ENCODE data around the gene KDM1A.
"Not testable (repeated sequence)": the region's sequence is repeated elsewhere in the genome, so short reads cannot be mapped to it uniquely, and the experiment has no call there.

KDM1A gene

DNA sequence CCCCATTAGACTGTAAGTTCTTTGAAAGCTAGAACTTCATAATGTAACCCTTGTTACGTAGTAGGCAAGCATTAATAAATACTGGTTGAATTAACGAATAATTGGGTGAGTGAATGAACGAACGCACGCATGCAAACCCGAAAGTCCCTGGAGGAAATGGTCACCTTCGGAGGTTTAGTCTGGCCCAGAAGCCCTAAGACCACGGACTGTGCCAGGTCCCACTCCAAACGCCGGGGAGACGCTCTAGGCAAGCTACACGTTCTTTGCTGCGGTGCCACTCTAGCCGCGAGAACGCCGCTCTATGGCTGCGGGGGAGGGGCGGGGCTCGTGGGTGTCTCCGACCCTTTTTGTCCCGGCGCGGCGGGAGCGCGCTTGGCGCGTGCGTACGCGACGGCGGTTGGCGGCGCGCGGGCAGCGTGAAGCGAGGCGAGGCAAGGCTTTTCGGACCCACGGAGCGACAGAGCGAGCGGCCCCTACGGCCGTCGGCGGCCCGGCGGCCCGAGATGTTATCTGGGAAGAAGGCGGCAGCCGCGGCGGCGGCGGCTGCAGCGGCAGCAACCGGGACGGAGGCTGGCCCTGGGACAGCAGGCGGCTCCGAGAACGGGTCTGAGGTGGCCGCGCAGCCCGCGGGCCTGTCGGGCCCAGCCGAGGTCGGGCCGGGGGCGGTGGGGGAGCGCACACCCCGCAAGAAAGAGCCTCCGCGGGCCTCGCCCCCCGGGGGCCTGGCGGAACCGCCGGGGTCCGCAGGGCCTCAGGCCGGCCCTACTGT, at the start of gene KDM1A:
TSS of gene KDM1A (plus strand) at position 375 of the 769 bp plus-strand sequence. CDS start at position 504, 129 bp downstream.
- in situ Hi-C loops (cut with MboI; ENCODE audit: low sequenced_read_pairs), result no loop called here

DNA sequence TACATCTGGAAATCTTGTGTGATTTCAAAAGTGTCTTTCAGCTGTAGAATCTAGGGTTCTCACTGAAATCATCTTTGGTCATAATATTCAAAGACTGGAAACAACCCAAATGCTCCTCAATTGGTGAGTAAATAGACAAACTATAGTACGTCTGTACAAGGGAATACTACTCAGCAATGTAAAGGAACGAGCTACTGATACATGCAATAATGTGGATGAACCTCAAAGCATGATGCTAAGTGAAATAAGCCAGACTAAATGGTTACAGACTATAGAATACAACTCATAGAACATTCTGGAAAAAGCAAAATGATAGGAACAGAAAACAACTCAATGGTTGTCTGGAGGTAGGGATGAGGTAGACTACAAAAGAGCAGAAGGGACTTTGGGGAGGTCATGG, 49.2 kb upstream of the KDM1A start:
- in situ Hi-C loops (cut with MboI; ENCODE audit: low sequenced_read_pairs), result loop anchor here (10.0 kb wide), 1 partner anchor 305 kb away; no protein-coding TSS in a partner anchor

DNA sequence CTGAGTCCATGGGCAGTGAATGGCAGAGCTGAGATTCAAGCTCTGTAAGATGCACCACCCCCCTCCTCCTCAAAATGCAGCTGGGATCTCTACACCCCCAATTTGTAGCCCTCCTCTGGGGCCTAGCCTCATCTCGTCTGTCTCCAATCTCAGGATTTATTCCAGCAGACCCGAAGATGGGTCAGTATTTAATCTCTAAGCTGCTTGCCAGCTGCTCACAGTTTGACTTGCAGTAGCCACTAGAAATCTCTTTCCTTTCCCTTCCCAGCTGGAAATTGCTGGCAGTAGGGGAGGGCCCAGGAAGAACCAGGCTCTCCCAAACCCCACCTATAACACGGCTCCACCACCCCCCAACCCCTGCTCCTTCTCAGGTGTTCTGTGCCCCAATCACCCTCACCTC, 48.1 kb upstream of the KDM1A start:
- in situ Hi-C loops (cut with MboI; ENCODE audit: low sequenced_read_pairs), result loop anchor here (10.0 kb wide), 1 partner anchor 304 kb away; no protein-coding TSS in a partner anchor

DNA sequence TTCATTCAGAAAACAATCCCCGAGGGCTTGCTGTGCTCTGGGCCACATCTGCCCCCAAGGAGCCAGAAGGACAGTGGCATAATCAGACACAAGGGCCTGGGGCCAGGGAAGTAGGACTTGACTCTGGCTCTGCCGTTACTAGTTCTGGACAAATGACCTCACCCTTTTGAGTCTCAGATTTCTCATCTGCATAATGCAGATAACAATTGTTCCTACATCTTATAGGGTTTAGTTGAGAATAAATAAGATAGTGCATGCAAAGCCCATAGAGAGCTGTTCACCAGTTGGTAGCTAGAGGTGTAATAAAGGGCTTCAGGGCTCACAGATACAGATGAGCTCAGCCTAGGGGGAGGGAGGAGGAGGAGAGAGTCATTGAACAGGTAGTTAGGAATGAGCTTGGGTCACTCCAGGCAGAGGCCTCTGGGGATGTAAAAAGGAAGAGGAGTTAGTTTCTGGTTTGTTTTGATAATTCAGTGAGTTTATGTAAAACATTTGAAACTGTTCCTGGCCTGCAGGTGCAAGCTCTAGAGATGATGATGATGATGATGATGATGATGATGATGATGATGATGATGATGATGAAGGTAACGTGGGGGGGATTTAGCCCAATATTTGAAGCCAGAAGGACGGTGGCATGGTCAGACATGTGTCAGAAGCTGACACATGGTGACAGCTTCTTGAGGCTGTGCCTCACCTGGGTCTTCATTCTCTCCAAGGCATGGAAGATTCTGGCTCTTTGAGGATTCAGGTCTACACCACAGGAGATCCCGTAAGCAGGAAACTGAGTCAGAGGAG, 47.5 kb upstream of the KDM1A start:
- in situ Hi-C loops (cut with MboI; ENCODE audit: low sequenced_read_pairs), result loop anchor here (10.0 kb wide), 1 partner anchor 303 kb away; no protein-coding TSS in a partner anchor

DNA sequence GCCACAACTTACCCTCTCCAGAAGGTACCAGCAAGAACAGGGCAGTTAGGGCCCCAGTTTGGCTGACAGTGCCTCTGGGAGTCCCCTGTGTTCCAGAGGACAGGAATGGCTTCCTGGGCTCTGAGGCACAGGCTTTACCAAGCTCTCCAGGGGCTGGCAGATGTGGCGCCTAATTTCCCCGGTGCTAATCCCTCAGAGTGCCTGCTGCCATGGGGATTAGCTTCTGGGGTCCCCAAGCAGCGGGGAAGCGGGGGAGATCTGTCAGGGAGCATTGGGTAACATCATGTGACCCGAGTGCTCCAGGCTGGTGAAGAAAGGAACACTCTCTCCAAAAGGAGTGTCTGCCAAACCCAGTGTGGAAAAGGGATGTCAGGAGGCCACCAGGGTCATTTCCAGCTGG, 46.5 kb upstream of the KDM1A start, which contains the start of gene LACTBL1:
TSS of gene LACTBL1 (minus strand) at position 107 of the 400 bp plus-strand sequence. CDS start 550 bp downstream, outside the sequence.
- in situ Hi-C loops (cut with MboI; ENCODE audit: low sequenced_read_pairs), result loop anchor here (10.0 kb wide), 1 partner anchor 302 kb away; no protein-coding TSS in a partner anchor

DNA sequence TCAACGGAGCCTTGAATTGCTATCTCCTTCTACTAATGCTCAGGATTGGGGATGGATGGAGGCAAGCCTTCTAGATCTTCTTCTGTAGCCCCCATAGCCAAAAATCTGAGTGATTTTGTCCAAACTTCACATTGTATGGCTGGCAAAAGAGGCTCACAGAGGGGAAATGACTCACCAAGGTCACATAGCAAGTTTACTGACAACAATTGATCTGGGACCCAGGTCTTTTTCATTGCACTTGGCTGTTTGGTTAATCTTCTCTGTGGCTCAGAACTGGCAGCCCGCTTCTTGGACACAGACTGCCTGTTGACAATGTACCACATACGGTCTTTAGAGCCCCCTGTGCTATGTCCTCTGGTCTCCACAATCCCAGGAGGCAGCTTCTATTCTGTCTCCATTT, 43.6 kb upstream of the KDM1A start:
- in situ Hi-C loops (cut with MboI; ENCODE audit: low sequenced_read_pairs), result loop anchor here (5.0 to 10.0 kb wide), 2 partner anchors 212 to 299 kb away; no protein-coding TSS in a partner anchor

DNA sequence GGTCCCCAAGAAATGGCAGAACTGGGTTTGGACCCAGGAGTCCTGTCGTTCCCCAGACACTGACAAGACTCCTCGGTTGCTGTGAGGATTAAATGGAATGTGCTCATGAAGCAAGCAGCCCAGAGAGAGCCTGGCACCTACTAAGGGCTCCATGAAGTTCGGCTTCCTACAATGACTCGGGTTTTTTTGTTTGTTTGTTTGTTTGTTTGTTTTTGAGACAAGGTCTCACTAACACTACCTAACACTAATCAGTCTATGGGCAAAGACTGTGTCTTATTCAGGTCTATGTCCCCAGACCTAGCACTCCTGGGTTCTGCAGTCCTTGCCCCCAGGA, 43.2 kb upstream of the KDM1A start:
- in situ Hi-C loops (cut with MboI; ENCODE audit: low sequenced_read_pairs), result loop anchor here (5.0 to 10.0 kb wide), 2 partner anchors 211 to 299 kb away; no protein-coding TSS in a partner anchor

DNA sequence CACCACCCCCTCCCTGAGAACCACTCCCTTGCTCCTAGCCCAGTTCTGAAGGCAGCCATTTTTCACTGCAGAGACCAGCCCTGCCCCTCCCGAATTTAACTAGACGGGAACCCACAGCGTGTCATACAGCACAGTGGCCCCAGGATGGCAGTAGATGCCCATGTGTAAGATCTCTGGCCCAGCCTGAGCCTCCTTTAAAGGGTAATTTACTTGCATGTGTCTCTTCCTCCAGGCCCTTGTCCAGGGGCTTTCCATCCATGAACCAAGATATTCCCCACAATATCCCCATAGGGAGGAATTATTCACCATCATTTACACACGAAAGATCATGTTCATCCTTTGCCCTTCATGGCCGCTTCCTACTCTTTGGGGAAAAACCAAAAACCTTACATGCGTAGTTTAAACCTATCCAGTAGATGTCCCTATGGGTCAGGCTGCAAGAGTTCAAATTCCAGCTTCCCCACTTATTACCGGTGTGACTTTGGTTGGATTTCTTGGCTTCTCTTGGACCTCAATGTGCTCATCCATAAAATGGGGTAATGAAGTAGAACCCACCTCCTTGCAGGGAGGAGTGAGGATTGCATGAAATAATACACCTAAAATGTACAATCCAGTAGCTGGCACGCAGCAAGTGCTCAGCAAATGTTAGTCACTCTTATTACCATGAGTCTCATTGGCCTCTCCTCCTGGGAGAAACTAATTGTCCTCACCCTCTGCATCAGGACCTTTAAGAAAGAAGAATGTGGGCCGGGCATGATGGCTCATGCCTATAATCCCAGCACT, 42.6 kb upstream of the KDM1A start:
- in situ Hi-C loops (cut with MboI; ENCODE audit: low sequenced_read_pairs), result loop anchor here (5.0 to 10.0 kb wide), 2 partner anchors 211 to 298 kb away; no protein-coding TSS in a partner anchor

DNA sequence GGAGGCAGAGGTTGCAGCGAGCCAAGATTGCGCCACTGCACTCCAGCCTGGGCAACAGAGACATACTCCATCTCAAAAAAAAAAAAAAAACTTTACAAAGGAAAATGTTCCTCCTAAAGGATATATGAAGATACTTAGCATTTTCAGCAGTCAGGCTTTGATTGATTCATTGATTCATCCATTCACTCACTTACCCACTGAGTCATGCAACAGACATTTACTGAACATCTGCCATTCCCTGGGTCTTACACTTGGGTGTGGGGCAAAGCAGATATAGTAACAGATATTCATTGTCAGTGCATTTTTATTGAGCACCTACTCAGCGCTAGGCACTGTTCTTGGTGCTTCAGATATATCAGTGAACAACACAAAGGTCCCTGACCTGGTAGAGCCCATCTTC, 41.0 kb upstream of the KDM1A start:
- in situ Hi-C loops (cut with MboI; ENCODE audit: low sequenced_read_pairs), result loop anchor here (5.0 to 10.0 kb wide), 2 partner anchors 209 to 297 kb away; no protein-coding TSS in a partner anchor

DNA sequence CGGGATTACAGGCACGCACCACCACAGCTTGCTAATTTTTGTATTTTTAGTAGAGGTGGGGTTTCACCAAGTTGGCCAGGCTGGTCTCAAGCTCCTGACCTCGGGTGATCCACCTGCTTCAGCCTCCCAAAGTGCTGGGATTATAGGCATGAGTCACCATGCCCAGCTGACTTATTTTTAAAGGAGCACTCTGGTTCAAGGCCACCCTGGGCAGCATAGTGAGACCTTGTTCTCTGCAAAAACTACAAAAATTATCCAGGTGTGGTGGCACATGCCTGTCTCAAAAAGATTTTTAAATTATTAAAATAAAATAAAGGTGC, 38.8 kb upstream of the KDM1A start:
- in situ Hi-C loops (cut with MboI; ENCODE audit: low sequenced_read_pairs), result not testable (repeated sequence)

DNA sequence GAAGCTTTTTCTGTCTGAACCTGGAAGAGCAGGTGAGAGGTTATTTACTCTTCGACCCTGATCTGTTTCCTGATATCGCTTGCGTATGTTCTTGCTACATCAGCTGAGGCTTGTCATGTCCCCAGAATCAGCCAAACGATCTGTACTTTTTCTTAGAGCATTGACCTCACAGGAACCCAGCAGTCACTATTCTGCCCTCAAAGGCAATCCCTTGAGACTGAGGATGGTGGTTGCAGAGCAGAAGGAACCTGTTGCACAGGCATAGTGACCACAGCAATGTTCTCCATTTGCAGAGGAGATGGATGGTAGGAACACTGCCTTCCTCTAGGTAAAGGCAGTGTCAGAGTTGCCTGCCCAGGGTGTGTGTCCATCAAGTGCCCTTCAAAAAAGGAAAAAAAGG, 35.3 kb upstream of the KDM1A start:
- in situ Hi-C loops (cut with MboI; ENCODE audit: low sequenced_read_pairs), result no loop called here

DNA sequence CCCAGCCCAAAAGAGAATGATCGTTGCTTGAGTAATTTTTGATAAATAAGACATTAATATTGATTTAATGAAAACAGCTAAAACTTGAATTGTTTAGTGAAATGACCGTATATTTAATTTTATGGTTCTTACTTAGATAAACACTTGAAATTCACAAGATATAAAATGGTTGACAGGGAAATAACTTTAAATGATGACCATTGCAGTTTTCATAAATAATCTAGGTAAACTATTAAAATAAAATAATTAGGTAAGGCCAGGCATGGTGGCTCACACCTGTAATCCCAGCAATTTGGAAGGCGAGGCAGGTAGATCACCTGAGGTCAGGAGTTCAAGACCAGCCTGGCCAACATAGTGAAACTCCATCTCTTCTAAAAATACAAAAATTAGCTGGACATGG, 26.9 kb upstream of the KDM1A start:
- in situ Hi-C loops (cut with MboI; ENCODE audit: low sequenced_read_pairs), result not testable (repeated sequence)

DNA sequence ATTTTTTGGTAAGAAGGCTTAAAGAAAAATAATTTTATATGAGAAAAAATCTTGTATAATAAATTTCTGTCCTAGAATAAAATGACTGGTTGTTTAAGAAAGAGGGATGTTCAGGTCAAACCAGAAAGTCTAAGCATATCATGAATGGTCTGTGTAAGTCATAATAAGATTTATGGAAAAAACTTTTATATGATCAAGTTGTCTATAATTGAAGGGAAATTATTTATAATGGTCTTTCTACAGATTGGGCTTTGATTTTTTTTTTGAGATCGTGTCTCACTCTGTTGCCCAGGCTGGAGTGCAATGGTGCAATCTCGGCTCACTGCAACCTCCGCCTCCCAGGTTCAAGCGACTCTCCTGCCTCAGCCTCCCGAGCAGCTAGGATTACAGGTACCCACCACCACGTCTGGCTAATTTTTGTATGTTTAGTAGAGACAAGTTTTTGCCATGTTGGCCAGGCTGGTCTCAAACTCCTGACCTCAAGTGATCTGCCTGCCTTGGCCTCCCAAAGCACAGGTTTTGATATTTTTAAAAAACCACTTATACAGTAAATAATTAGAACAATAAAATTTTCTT, 26.0 kb upstream of the KDM1A start:
- in situ Hi-C loops (cut with MboI; ENCODE audit: low sequenced_read_pairs), result not testable (repeated sequence)

DNA sequence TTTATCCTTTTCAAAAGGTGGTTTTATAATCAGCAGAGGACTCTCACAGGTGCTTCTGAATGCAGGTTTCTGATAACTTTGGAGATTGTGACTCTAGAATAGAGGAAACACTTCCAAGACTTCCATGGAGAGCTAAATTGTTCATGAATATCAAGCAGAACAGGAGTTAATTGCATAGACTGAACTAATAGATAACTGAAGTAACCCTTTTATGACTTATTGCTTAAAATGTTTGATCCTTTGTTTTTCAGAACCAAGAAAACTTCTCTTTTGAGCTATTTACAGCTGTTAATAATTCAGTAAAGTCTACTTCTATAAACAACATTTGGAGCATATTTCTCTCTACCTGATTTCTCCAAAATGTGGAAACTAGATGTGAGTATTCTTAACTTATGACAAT, 23.5 kb upstream of the KDM1A start:
- in situ Hi-C loops (cut with MboI; ENCODE audit: low sequenced_read_pairs), result no loop called here

DNA sequence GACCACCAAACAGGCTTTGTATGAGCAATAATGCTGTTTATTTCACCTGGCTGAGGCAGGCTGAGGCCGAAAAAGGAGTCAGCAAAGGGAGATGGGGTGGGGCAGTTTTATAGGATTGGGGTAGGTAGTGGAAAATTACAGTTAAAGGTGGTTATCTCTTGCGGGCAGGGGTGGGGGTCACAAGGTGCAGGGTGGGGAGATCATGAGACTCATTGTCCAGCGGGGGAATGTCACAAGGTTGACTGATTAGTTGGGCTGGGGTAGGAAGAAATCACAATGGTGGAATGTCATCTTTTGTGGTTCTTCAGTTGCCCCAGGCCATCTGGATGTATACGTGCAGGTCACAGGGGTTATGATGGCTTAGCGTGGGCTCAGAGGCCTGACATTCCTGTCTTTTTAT, 21.7 kb upstream of the KDM1A start:
- in situ Hi-C loops (cut with MboI; ENCODE audit: low sequenced_read_pairs), result not testable (repeated sequence)

DNA sequence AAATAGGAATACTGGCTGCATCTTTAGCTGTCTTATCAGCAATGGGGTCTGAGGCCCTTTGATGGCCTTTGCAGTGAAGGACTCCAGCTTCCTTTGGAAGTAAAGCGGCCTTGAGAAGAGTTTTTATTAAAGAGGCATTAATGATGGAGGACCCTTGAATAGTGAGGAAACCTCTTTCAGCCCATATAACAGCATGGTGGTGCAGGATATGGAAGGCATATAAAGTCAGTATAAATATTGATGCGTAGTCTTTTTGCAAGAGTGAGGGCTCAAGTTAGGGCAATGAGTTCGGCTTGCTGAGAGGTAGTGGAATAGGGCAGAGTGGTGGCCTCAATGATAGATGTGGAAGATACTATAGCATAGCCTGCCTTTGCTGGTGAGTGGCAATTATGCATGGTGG, 19.1 kb upstream of the KDM1A start:
- in situ Hi-C loops (cut with MboI; ENCODE audit: low sequenced_read_pairs), result not testable (repeated sequence)

DNA sequence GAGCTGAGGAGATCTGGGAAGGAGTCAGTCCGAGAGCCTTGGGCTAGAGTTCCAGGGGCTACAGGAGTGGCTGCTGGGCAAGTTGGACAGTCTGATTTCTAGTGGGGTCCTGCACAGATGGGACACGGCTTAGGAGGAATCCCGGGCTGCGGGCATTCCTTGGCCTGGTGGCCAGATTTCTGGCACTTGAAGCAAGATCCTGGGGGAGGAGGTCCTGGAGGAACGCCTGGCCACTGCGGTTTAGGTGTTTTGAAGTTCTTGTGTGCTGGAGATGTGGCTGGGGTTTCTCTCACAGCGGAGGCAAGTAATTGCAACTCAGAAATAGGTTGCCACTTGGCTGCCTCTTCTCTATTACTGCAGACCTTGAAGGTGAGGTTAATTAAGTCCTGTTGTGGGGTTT, 17.1 kb upstream of the KDM1A start:
- in situ Hi-C loops (cut with MboI; ENCODE audit: low sequenced_read_pairs), result not testable (repeated sequence)

DNA sequence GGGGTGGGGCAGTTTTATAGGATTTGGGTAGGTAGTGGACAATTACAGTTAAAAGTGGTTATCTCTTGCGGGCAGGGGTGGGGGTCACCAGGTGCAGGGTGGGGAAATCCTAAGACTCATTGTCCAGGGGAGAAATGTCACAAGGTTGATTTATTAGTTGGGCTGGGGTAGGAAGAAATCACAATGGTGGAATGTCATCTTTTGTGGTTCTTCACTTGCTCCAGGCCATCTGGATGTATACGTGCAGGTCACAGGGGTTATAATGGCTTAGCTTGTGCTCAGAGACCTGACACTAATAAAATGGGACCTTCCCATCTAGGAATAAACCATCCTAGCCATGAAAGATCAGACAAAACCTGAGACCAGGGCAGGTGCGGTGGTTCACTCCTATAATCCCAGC, 15.2 kb upstream of the KDM1A start:
- in situ Hi-C loops (cut with MboI; ENCODE audit: low sequenced_read_pairs), result no loop called here

DNA sequence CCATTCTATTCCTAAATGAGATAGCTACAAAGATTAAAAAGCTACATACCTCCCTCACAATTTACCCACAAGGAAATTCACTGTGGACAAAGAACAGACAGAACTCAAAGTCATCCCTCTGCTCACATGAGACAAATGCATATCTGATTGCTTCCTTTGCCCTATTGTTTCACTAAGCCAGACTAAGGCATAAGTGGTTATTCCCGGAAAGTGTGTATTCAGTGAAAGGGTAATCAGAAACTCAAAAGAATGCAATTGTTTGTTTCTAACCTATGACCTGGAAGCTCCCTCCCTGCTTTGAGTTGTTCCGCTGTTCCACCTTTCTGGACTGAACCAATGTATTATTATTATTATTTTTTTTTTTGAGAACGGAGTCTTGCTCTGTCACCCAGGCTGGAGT, 14.5 kb upstream of the KDM1A start:
- in situ Hi-C loops (cut with MboI; ENCODE audit: low sequenced_read_pairs), result not testable (repeated sequence)

DNA sequence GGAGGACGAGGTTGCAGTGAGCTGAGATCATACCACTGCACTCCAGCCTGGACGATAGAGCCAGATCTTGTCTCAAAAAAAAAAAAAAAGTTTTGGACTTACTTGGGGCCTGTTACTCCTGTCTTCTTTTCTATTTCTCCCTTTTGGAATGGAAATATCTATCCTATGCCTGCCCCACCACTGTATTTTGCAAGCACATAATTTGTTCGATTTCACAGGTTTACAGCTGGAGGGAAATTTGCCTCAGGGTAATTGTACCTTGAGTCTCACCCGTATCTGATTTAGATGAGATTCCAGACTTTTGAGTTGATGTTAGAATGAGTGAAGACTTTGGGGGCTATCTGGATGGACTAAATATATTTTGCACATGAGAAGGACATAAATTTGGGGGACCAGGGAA, 12.2 kb upstream of the KDM1A start:
- in situ Hi-C loops (cut with MboI; ENCODE audit: low sequenced_read_pairs), result no loop called here

DNA sequence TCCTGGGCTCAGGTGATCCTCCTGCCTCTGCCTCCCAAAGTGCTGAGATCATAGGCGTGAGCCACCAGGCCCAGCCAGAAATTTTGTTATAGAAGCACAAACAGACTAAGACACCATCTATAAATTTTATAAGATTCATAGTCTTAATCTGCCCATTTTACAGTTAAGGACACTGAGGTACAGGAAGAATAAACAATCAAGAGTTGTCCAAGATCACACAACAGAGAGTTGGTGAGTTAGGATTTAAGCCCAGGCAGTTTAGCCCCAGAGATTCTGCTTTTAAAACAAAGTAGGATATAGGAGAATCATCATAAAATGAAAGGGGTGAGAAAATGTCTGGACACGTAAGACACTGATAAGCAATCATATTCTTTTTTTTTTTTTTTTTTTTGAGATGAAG, 10.4 kb upstream of the KDM1A start:
- in situ Hi-C loops (cut with MboI; ENCODE audit: low sequenced_read_pairs), result no loop called here

Measured in HL-60/S4 treated with retinoic acid at 250 ng/mL for 4 days and 3 days (cell line).